Stimulated activated CD4-positive, alpha-beta T cell treated with anti-CD3 and anti-CD28 coated beads, Interleukin-12 subunit alpha, Interleukin-12 subunit beta, amount 100 ng/mL, for 4 hours (primary cell): ENCODE measurements around the gene PRXL2C.
"Not testable (repeated sequence)": the region's sequence is repeated elsewhere in the genome, so short reads cannot be mapped to it uniquely, and the experiment has no call there.

ENCODE experiments used
- DNase-seq: peaks from one replicate; pipeline ENCODE4 v3.0.0-alpha.2; 2020

The PRXL2C gene

DNA sequence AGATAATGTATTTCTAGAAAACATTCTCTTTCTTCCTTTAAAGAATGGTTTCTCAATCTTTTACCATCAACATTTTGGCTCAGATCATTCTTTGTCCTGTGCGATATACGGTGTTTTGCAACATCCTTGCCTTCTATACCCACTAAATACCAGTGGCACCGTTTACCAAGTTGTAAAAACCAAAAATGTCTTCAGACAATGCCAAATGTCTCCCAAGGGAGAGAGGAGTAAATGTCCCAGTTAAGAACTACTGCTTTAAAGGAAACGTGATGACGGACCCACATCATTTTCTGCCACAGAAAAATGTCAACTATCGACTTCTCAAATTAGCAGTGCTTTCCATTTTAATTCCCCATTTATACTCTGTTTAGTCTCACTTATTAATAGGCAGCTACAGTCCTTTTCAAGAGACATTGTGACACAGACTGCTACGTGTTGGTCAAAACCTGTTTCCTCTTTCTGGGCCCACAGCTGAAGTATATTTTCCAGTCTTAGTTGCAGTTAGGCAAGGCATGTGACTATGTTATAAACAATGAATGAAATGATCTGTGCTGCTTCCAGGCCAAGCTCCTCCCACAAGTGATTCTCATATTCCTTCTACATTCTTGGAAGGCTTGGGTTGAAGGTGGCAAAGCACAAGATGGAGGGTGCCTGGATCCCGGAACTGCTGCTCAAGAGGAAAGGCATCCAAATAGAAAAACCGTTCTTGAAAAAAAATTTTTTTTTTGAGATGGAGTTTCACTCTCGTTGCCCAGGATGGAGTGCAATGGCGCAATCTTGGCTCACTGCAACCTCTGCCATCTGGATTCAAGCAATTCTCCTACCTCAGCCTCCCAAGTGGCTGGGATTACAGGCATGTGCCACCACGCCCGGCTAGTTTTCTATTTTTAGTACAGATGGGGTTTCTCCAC, 8.8 kb downstream of the PRXL2C start:
- DNase-seq: no peak

DNA sequence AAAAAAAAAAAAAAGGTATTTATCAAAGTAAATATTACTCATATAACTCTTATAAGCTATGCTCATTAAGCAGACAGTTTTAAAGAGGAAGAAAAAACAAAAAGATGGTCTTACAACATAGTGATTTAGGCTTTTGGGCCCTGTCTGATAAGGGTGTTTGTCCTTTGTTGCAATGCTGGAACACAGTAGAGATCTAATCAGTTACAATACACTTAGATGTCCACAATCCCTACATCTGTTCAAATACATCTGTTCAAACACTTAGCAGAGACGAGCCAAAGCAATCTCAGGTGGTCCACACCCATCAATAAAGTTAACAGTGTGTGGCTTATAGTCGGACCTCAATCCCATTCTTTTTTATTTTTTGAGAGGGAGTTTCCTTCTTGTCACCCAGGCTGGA, 11.0 kb downstream of the PRXL2C start:
- DNase-seq: no peak

DNA sequence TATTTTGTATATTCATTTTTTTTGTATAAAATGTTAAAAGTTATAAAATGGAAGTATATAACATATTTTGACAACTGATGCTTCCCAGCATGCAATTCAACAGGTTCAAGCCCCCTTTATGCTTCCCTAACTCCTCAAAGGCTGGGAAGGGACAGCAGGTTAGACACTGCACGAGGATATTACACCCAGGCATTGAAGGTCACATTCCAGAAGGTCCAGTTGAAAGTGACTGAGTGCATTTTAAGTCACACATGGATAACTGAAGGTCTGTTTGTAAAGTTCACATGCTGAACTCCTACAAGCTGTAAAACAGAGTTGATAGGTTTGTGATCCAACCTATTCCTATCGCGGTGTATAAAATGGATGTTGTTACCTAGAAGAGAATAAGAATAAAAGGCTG, 13.6 kb downstream of the PRXL2C start:
- DNase-seq: no peak

DNA sequence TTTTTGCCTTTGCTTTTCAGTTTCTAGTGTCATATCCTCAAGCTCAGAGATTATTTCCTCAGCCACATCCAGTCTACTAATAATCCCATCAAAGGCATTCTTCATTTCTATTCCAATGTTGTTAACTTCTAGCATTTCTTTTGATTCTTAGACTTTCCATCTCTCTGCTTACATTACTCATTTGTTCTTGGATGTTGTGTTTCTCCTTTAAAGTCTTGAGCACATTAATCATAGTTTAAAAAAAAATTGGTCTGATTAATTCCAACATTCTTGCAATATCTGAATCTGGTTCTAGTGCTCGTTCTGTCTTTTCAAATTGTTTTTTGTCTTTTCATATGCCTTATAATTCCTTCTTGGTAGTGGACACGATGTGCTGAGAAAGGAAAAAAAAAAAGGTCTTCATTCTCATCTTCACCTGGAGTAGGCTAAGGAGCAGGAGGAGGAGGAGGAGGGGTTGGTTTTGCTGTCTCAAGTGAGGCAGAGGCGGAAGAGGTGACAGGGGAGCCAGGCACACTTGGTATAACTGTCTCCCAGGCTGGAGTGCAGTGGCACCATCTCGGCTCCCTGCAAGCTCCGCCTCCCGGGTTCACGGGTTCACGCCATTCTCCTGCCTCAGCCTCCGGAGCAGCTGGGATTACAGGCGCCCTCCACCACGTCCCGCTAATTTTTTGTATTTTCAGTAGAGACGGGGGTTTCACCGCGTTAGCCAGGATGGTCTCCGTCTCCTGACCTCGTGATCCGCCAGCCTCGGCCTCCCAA, 16.3 kb downstream of the PRXL2C start:
- no peak for DNase-seq

DNA sequence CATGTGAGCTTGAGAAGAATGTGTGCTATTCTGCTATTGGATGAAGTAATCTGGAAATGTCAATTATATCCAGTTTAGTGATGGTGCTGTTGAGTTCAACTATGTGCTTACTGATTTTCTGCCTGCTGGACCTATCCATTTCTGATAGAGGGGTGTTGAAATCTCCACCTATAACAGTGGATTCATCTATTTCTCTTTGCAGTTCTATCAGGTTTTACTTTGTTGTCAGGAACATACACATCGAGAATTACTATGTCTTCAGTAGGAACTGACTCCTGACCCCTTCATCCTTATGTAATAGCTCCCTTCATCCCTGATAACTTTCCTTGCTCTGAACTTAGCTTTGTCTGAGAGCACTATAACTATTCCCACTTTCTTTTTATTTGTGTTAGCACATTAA, 18.7 kb downstream of the PRXL2C start:
- DNase-seq: no peak

DNA sequence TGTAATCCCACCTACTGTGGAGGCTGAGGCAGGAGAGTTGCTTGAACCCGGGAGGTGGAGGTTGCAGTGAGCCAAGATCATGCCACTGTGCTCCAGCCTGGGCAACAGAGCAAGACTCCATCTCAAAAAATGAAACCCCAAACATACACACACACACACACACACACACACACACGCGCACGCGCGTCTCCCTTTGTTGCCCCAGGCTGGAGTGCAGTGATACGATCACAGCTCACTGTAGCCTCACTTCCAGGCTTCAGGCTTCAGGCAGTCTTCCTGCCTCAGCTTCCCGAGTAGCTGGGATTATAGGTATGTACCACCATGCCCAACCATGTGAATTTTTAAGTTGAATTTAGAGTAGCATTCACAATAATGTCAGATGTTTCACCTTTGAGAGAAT, 21.5 kb downstream of the PRXL2C start:
- DNase-seq: not testable (repeated sequence)

DNA sequence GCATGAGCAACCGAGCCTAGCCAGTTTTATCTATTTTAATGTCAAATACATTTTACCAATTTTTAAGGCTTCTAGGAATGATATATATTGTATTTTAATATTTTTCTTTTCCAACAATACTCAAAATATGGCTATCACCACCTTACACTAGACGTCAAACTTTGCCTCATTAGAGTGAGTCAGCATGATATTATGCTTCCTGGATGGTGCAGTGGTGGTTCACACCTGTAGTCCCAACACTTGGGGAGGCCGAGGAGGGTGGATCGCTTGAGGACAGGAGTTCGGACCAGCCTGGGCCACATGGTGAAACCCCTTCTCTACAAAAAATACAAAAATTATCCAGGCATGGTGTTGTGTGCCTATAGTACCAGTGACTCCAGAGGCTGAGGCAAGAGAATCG, 28.2 kb downstream of the PRXL2C start:
- no peak for DNase-seq

GRCh38 chr9:96621618-96622017, 33.5 kb downstream of the PRXL2C start:
- DNase-seq: no peak

DNA sequence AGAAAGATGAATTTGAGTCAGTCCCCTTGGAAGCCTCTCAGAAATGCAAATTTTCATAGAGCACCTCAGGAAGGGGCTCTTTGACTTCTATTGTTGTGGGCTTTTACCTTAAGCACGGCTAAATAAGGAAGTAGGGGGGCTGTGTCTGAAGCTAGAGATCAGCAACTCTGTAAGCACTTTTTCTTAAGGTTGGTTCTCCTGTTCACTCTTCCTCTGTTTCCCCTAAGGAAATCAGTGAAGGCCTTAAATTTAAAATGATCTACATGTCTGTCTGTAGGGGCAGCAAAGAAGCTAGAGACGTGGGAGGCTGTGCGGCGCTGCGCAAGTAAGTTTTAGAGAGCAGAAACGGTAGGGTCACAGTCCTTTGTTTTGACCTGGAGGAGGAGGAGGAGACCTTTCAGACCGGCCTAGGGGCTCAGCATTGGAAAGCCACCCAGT, 34.3 kb downstream of the PRXL2C start:
- DNase-seq: no peak

- no peak for DNase-seq
These were observed 35.0 kb downstream of the PRXL2C start for GRCh38 chr9:96620181-96620514.

DNA sequence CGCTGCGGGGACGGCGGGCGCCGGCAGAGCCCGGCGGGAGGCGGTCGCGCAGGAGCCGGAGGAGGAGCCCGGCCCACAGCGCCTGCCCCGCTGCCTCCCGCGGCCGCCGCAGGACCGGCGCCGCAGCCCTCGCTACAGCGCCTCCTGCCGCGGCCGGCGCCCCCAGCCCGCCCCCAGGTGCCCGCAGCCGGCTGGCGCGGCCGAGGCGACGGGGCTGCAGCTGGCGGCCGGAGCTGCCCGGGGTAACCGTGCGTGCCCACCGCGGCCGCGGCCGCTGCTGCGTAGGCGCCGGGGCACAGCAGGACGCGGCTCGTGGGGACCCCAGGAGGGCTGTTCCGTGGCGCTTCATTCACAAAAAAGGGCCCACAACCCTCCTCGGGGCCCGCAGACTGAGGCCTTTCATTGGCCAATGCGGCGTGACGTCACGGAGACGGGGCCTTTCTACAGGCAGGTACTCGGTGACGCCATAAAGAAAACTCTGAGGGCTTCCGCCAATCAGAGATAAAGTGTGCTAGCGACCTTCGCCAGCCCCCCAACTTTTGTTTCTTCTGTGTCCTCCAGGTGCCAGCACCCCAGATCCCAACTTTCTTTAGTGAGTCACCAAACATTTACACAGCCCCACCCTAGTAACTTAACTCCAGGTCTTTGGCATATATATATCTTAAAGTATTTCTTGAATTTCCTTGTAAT, 35.5 kb downstream of the PRXL2C start, which contains the start of gene CDC14B:
Gene CDC14B (minus strand): TSS at position 353 of the 690 bp plus-strand sequence. CDS start 465 bp downstream, outside the sequence.
- peak; percentile 76 for DNase-seq

- DNase-seq: no peak
These were observed 36.0 kb downstream of the PRXL2C start for GRCh38 chr9:96619124-96619465.

DNA sequence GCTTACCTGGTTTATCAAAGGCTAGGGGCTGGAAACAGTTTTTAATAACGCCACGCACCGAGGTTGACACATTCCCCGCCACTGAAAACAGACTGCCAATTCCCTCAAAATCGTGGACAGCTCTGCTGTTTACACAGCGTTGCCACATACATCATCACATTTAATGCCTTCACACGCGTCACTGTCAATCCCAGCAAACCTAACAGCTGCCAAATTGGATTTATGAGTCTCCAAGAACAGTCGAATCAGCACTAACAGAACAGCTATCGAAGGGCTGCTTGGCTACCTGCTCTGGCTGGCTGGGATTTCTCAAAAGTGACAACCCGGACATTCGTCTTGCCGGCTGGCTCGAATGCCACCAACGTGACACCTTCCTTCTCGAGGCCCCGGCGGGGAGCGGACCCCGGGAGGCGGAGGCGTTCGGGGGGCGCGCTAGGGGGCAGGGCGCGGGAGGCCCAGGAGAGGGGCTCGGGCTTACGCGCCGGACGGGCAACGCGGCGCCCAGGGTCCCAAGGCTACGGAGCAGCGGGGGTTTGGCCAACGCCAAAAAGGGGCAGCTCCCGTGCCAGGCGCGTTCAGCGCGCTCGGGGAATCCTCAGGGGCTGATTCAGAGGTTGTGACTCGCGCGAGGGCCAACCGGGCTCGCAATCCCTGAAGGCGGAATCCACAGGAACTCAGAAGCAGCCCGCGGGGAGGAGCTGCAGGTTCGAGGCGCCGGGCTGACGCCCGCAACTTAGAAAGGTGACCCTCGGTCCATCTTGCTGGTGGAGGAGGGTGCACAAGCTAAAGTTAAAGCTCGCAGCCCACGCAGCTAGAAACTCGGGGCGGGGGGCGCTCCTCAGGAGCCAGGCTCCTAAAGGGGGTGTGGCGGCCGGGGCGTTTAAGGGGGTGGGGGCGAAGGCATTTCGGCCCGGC, 36.7 kb downstream of the PRXL2C start:
- DNase-seq: peak; percentile 18

GRCh38 chr9:96617439-96618185, 37.5 kb downstream of the PRXL2C start:
- DNase-seq: no peak

- DNase-seq: no peak
These were observed 38.2 kb downstream of the PRXL2C start for GRCh38 chr9:96616817-96617438.

GRCh38 chr9:96615411-96615810, 39.7 kb downstream of the PRXL2C start:
- DNase-seq: no peak

- not testable (repeated sequence) for DNase-seq
These were observed 40.5 kb downstream of the PRXL2C start for GRCh38 chr9:96614664-96615063.

DNA sequence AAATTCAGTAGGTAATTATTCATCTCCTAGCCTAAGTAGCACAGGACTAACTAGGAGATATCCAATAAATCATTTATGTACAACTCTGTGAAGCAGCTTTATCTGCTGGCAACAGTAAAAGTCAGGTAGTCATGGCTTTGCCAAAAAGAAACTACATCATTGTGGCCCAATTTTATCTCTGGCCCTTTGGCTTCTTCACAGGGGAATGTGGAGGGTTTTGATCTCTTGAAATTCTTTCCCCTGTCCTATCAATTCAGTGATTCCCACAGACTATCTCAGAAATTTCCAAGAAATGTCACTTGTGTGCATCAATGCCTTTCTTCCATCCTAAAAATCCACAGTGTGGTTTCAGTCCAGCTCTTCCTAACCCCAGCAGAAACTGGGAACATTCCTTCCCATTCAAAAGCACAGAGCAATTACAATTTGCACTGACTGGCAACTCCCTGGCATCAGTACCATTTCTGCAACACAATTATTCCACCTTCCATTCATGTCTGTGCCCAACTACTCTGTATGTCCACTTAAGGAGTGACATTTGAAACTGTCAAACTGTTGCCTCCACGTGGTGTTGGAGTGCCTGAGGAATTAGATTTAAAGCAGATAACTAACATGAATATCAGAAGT, 42.0 kb downstream of the PRXL2C start:
- DNase-seq: no peak

DNA sequence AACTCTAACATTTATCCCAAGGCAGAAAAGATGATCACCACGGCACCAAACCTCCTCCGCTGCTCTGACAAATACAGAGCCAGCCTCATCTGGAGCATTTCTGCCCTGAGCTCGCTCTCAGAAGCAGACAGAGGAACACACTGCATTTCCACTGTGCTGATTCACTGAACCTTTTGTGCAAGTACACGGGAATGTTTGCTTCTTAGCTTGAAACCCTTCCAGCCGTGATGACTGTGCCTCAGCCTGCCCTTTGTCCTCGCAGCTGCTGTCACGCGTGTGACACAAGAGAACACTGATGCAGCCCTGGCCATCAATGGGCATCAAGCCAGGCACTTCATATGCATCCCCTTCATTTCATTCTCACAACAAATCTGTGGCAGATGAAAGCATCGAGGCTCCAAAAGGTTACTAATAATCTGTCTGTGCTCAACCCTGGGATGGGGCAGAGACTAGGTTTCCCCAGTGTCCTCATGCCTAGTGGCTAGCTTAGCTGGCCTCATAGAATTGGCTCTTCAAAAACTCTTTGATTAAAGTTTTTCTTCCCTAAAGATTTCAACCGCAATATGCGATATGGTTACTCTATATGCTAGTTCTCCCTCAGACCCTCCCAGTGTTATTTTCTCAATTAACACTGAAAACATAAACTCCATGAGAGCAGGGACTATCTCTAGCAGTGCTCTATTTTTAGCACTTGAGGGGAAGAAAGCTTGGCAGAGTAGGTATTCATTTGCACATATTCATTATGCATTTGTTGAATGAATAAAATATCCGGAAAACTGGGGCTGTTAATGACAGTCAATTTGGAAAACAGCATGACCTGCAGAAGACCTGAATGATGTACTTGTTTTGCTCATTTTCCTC, 42.8 kb downstream of the PRXL2C start:
- no peak for DNase-seq

DNA sequence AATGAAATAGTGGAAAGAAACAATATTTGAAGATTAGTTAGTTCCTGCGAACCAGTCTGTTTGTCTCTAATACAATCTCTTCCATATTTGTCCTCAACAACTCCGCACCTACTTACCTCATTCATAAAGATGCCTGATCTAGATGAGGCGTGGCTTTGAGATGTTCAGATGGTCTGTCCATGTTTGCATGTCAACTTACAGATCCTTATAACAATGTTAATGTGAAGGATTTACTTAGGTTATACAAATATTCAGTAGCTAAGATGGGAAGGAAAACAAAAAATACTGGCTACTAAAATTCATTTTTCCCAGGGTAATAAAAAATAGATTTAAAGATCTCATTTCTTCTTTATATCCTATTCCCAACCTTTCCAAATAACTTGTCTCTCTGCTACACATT, 43.8 kb downstream of the PRXL2C start:
- DNase-seq: no peak
